Measurements from ENCODE around the gene TEAD3. TPM values are rescaled to one million over a fixed set of nuclear protein-coding genes. Genes with fewer than 3 reads are reported as not detected.

Gene TEAD3
- total and polyA plus RNA-seq, 4 donors, result 1.8 to 8.7 (median 6.8) TPM

DNA sequence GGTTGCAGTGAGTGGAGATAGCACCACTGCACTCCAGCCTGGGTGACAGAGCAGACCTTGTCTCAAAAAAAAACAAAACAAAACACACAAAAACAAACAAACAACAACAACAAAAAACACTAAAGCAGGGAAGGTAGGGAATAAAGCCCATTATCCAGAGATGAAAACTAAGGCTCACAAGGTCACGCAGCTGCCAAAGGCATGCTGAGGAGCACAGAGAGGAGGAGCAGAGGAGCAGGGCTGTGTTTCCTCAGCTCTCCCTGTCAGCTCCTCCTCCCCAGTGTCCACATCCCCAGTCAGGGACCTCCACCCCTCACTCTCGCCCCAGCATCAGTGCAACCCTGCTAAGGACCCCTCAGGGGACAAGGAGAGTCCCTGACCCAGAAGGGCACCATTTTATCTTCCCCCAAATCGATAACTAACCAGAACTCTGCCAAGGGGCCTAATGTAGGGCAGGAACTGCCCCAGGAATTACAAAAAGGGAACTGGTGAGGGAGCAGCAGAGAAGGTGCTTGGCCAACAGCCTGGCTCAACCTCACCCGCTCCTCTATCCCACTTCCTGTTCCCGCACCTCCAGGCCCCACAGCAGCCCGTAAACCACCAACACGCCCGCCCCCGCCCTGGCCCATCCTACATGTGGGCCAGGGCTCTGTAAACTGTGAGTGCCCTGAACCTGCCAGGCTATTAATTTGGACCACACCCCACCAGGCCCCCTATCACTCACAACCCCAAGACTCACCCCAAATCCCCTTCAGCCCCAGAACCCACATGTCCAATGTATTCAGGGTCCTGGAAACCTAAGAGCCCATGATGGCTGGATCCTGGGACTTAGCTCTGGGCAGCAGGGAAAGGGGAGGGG is 9.0 kb downstream of the TEAD3 start:
- DNase-seq (ENCODE audit: low read depth in 4 of 6, low spot score in 6 of 6), result no peak
- Histone ChIP-seq H3K36me3 (ENCODE audit: control insufficient read depth, insufficient read depth, low read length) (peaks cover 20% of the 10 kb centered on the region), H3K27me3 (ENCODE audit: control insufficient read depth, insufficient read depth, low read length) (peaks cover 11% of the 10 kb centered on the region), H3K9me3 (ENCODE audit: control insufficient read depth, insufficient read depth, low read length) (no peaks in the 10 kb centered on the region), H3K4me3 (ENCODE audit: low read depth, low read length) (no peak overlapping the region), H3K4me1 (ENCODE audit: control insufficient read depth, insufficient read depth, low read length) (peaks cover 37% of the 10 kb centered on the region), H3K27ac (ENCODE audit: low read depth, low read length) (no peak overlapping the region)
- 71% methylated on average over 9 of the region's 9 CpGs for WGBS (ENCODE audit: insufficient coverage)

GRCh38 chr6:35486005-35486925 is 10.6 kb downstream of the TEAD3 start:
- Histone ChIP-seq H3K27ac (ENCODE audit: low read depth, low read length) (no peak overlapping the region), H3K27me3 (ENCODE audit: control insufficient read depth, insufficient read depth, low read length) (peaks cover 11% of the 10 kb centered on the region), H3K36me3 (ENCODE audit: control insufficient read depth, insufficient read depth, low read length) (peaks cover 20% of the 10 kb centered on the region), H3K4me1 (ENCODE audit: control insufficient read depth, insufficient read depth, low read length) (peaks cover 21% of the 10 kb centered on the region), H3K4me3 (ENCODE audit: low read depth, low read length) (no peak overlapping the region), H3K9me3 (ENCODE audit: control insufficient read depth, insufficient read depth, low read length) (no peaks in the 10 kb centered on the region)
- whole genome bisulfite sequencing (ENCODE audit: insufficient coverage), result 58% methylated on average over 59 of the region's 61 CpGs
- DNase-seq (ENCODE audit: low read depth in 4 of 6, low spot score in 6 of 6), result no peak

GRCh38 chr6:35485402-35485877 is 11.4 kb downstream of the TEAD3 start:
- no peak overlapping the region for H3K27ac ChIP-seq (ENCODE audit: low read depth, low read length)
- H3K27me3 ChIP-seq (ENCODE audit: control insufficient read depth, insufficient read depth, low read length), result peaks cover 11% of the 10 kb centered on the region
- no peak for DNase-seq (ENCODE audit: low read depth in 4 of 6, low spot score in 6 of 6)
- peaks cover 14% of the 10 kb centered on the region for H3K4me1 ChIP-seq (ENCODE audit: control insufficient read depth, insufficient read depth, low read length)
- H3K4me3 ChIP-seq (ENCODE audit: low read depth, low read length), result no peak overlapping the region
- 71% methylated on average over 8 of the region's 11 CpGs for WGBS (ENCODE audit: insufficient coverage)
- H3K36me3 ChIP-seq (ENCODE audit: control insufficient read depth, insufficient read depth, low read length), result peaks cover 20% of the 10 kb centered on the region
- H3K9me3 ChIP-seq (ENCODE audit: control insufficient read depth, insufficient read depth, low read length), result no peaks in the 10 kb centered on the region

DNA sequence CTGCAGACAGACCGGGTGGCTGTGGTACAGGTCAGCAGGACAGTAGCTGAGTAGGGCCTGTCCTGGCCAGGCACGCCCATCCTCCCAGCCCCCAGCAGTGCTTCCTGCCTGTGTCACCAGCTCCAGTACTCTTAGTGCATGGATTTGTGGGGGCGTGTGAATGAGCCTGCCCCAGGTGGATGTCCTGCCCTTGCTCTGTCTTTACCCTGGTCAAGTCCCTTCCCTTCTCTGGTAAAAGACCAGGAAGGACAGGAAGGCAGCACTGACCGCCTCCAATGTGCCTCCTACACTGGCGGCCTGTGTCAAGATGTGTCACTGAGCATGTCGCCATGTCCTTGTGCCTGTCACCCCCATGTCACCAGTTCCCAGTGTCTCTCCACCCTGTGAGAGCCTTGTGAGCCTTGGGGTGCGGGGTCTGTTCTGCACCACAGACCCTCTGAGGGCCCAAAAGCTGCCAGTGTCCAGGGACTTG is 11.9 kb downstream of the TEAD3 start:
- Histone ChIP-seq H3K4me3 (ENCODE audit: low read depth, low read length) (no peak overlapping the region), H3K27ac (ENCODE audit: low read depth, low read length) (no peak overlapping the region), H3K4me1 (ENCODE audit: control insufficient read depth, insufficient read depth, low read length) (peaks cover 9% of the 10 kb centered on the region), H3K36me3 (ENCODE audit: control insufficient read depth, insufficient read depth, low read length) (peaks cover 22% of the 10 kb centered on the region), H3K9me3 (ENCODE audit: control insufficient read depth, insufficient read depth, low read length) (no peaks in the 10 kb centered on the region), H3K27me3 (ENCODE audit: control insufficient read depth, insufficient read depth, low read length) (peaks cover 11% of the 10 kb centered on the region)
- DNase-seq (ENCODE audit: low read depth in 4 of 6, low spot score in 6 of 6), result no peak
- WGBS (ENCODE audit: insufficient coverage), result 88% methylated on average over 7 of the region's 7 CpGs

- Histone ChIP-seq H3K27me3 (ENCODE audit: control insufficient read depth, insufficient read depth, low read length) (peaks cover 11% of the 10 kb centered on the region), H3K4me1 (ENCODE audit: control insufficient read depth, insufficient read depth, low read length) (peaks cover 6% of the 10 kb centered on the region), H3K9me3 (ENCODE audit: control insufficient read depth, insufficient read depth, low read length) (no peaks in the 10 kb centered on the region), H3K36me3 (ENCODE audit: control insufficient read depth, insufficient read depth, low read length) (peaks cover 31% of the 10 kb centered on the region), H3K4me3 (ENCODE audit: low read depth, low read length) (no peak overlapping the region), H3K27ac (ENCODE audit: low read depth, low read length) (no peak overlapping the region)
- WGBS (ENCODE audit: insufficient coverage), result 87% methylated on average over 6 of the region's 13 CpGs
- no peak for DNase-seq (ENCODE audit: low read depth in 4 of 6, low spot score in 6 of 6)
These were observed 12.8 kb downstream of the TEAD3 start for GRCh38 chr6:35483893-35484645.

DNA sequence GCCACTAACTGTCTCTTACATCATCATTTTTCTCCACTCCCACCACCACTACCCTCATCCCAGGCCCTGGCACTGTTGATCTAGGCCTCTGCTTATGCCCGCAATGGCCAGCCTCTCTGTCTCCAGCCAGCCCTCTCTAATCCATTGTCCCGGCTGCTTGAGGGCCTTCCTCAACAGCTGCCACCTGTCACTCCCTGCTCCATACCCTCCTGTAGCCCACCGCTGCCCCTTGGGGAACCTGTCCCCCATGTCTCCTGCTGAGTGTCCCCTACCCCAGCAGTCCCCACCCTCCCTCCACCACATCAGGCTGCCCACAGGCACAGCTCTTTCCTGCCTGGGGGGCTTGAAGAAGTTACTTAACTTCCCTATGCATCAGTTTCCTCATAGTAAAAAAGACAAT is 13.4 kb downstream of the TEAD3 start:
- DNase-seq (ENCODE audit: low read depth in 4 of 6, low spot score in 6 of 6), result no peak
- Histone ChIP-seq H3K27me3 (ENCODE audit: control insufficient read depth, insufficient read depth, low read length) (peaks cover 11% of the 10 kb centered on the region), H3K27ac (ENCODE audit: low read depth, low read length) (no peak overlapping the region), H3K4me3 (ENCODE audit: low read depth, low read length) (no peak overlapping the region), H3K36me3 (ENCODE audit: control insufficient read depth, insufficient read depth, low read length) (peaks cover 31% of the 10 kb centered on the region), H3K9me3 (ENCODE audit: control insufficient read depth, insufficient read depth, low read length) (no peaks in the 10 kb centered on the region), H3K4me1 (ENCODE audit: control insufficient read depth, insufficient read depth, low read length) (peaks cover 6% of the 10 kb centered on the region)
- 82% methylated on average over 3 of the region's 3 CpGs for WGBS (ENCODE audit: insufficient coverage)

GRCh38 chr6:35483062-35483461 is 13.8 kb downstream of the TEAD3 start:
- 100% methylated on average over 3 of the region's 4 CpGs for WGBS (ENCODE audit: insufficient coverage)
- Histone ChIP-seq H3K27me3 (ENCODE audit: control insufficient read depth, insufficient read depth, low read length) (peaks cover 11% of the 10 kb centered on the region), H3K9me3 (ENCODE audit: control insufficient read depth, insufficient read depth, low read length) (no peaks in the 10 kb centered on the region), H3K36me3 (ENCODE audit: control insufficient read depth, insufficient read depth, low read length) (peaks cover 31% of the 10 kb centered on the region), H3K27ac (ENCODE audit: low read depth, low read length) (no peak overlapping the region), H3K4me3 (ENCODE audit: low read depth, low read length) (no peak overlapping the region), H3K4me1 (ENCODE audit: control insufficient read depth, insufficient read depth, low read length) (peaks cover 6% of the 10 kb centered on the region)
- no peak for DNase-seq (ENCODE audit: low read depth in 4 of 6, low spot score in 6 of 6)

- 66% methylated on average over 6 of the region's 8 CpGs for WGBS (ENCODE audit: insufficient coverage)
These were observed 15.7 kb downstream of the TEAD3 start for GRCh38 chr6:35481226-35481625.

GRCh38 chr6:35480176-35480575 is 16.7 kb downstream of the TEAD3 start:
- H3K9me3 ChIP-seq (ENCODE audit: control insufficient read depth, insufficient read depth, low read length), result no peaks in the 10 kb centered on the region
- peaks cover 27% of the 10 kb centered on the region for H3K36me3 ChIP-seq (ENCODE audit: control insufficient read depth, insufficient read depth, low read length)
- 97% methylated on average over 9 of the region's 12 CpGs for WGBS (ENCODE audit: insufficient coverage)
- no peak overlapping the region for H3K4me3 ChIP-seq (ENCODE audit: low read depth, low read length)
- no peaks in the 10 kb centered on the region for H3K27me3 ChIP-seq (ENCODE audit: control insufficient read depth, insufficient read depth, low read length)
- no peak overlapping the region for H3K27ac ChIP-seq (ENCODE audit: low read depth, low read length)
- DNase-seq (ENCODE audit: low read depth in 4 of 6, low spot score in 6 of 6), result no peak
- peaks cover 3% of the 10 kb centered on the region for H3K4me1 ChIP-seq (ENCODE audit: control insufficient read depth, insufficient read depth, low read length)

More at GRCh38 chr6:35481226-35481625, 15.7 kb downstream of the TEAD3 start:
- Histone ChIP-seq H3K36me3 (ENCODE audit: control insufficient read depth, insufficient read depth, low read length) (peaks cover 27% of the 10 kb centered on the region), H3K9me3 (ENCODE audit: control insufficient read depth, insufficient read depth, low read length) (no peaks in the 10 kb centered on the region), H3K4me1 (ENCODE audit: control insufficient read depth, insufficient read depth, low read length) (peaks cover 9% of the 10 kb centered on the region), H3K4me3 (ENCODE audit: low read depth, low read length) (no peak overlapping the region), H3K27ac (ENCODE audit: low read depth, low read length) (no peak overlapping the region), H3K27me3 (ENCODE audit: control insufficient read depth, insufficient read depth, low read length) (peaks cover 5% of the 10 kb centered on the region)
- DNase-seq (ENCODE audit: low read depth in 4 of 6, low spot score in 6 of 6), result no peak
